ENCODE data around the gene CTNNA2. TPM values are rescaled to one million over a fixed set of nuclear protein-coding genes. Genes with fewer than 3 reads are reported as not detected.

The CTNNA2 gene
- total RNA-seq, 1 donor from 2014 or later: 182 TPM

- FAIRE-seq (no peak), DNase-seq (ENCODE audit: low spot score in 2 of 2) (no peak)
These were observed 267.9 kb downstream of the CTNNA2 start for GRCh38 chr2:79780781-79781180.

- FAIRE-seq: no peak
- DNase-seq (ENCODE audit: low spot score in 2 of 2): no peak
These were observed 270.0 kb downstream of the CTNNA2 start for GRCh38 chr2:79782576-79783452.

- DNase-seq (ENCODE audit: low spot score in 2 of 2) (no peak), FAIRE-seq (no peak)
These were observed 276.3 kb downstream of the CTNNA2 start for GRCh38 chr2:79788952-79789651.

GRCh38 chr2:79789811-79790210 is 277.0 kb downstream of the CTNNA2 start:
- DNase-seq (ENCODE audit: low spot score in 2 of 2) (no peak), FAIRE-seq (no peak)

- DNase-seq (ENCODE audit: low spot score in 2 of 2) (no peak), FAIRE-seq (no peak)
These were observed 279.2 kb downstream of the CTNNA2 start for GRCh38 chr2:79792090-79792489.

- FAIRE-seq (no peak), DNase-seq (ENCODE audit: low spot score in 2 of 2) (no peak)
These were observed 280.2 kb downstream of the CTNNA2 start for GRCh38 chr2:79793006-79793405.

GRCh38 chr2:79796641-79797040 is 283.8 kb downstream of the CTNNA2 start:
- FAIRE-seq: no peak
- no peak for DNase-seq (ENCODE audit: low spot score in 2 of 2)

GRCh38 chr2:79798776-79799175 is 285.9 kb downstream of the CTNNA2 start:
- DNase-seq (ENCODE audit: low spot score in 2 of 2) (no peak), FAIRE-seq (no peak)

- no peak for FAIRE-seq
- DNase-seq (ENCODE audit: low spot score in 2 of 2): no peak
These were observed 286.9 kb downstream of the CTNNA2 start for GRCh38 chr2:79799729-79800128.

GRCh38 chr2:79801082-79801481 is 288.2 kb downstream of the CTNNA2 start:
- FAIRE-seq: no peak
- DNase-seq (ENCODE audit: low spot score in 2 of 2): no peak

- no peak for FAIRE-seq
- DNase-seq (ENCODE audit: low spot score in 2 of 2): no peak
These were observed 304.4 kb downstream of the CTNNA2 start for GRCh38 chr2:79817288-79817687.

GRCh38 chr2:79820281-79820680 is 307.4 kb downstream of the CTNNA2 start:
- FAIRE-seq (no peak), DNase-seq (ENCODE audit: low spot score in 2 of 2) (no peak)

- DNase-seq (ENCODE audit: low spot score in 2 of 2) (no peak), FAIRE-seq (no peak)
These were observed 309.3 kb downstream of the CTNNA2 start for GRCh38 chr2:79822136-79822535.

- DNase-seq (ENCODE audit: low spot score in 2 of 2): no peak
These were observed 311.4 kb downstream of the CTNNA2 start for GRCh38 chr2:79824086-79824786.

GRCh38 chr2:79827881-79828280 is 315.0 kb downstream of the CTNNA2 start:
- FAIRE-seq (no peak), DNase-seq (ENCODE audit: low spot score in 2 of 2) (no peak)

More at GRCh38 chr2:79824086-79824786, 311.4 kb downstream of the CTNNA2 start:
- FAIRE-seq: no peak

GRCh38 chr2:79830501-79830900 is 317.6 kb downstream of the CTNNA2 start:
- DNase-seq (ENCODE audit: low spot score in 2 of 2) (no peak), FAIRE-seq (no peak)

- DNase-seq (ENCODE audit: low spot score in 2 of 2) (no peak), FAIRE-seq (no peak)
These were observed 319.1 kb downstream of the CTNNA2 start for GRCh38 chr2:79831961-79832360.

- DNase-seq (ENCODE audit: low spot score in 2 of 2) (no peak), FAIRE-seq (no peak)
These were observed 319.8 kb downstream of the CTNNA2 start for GRCh38 chr2:79832511-79833234.

GRCh38 chr2:79833235-79833878 is 320.5 kb downstream of the CTNNA2 start:
- DNase-seq (ENCODE audit: low spot score in 2 of 2): no peak
- FAIRE-seq: no peak

- no peak for FAIRE-seq
- no peak for DNase-seq (ENCODE audit: low spot score in 2 of 2)
These were observed 323.1 kb downstream of the CTNNA2 start for GRCh38 chr2:79835911-79836310.

Data from frontal cortex (tissue), 4 donors.